Measurements from ENCODE around the gene ARL5A.

- TF ChIP-seq, protein P1, sequence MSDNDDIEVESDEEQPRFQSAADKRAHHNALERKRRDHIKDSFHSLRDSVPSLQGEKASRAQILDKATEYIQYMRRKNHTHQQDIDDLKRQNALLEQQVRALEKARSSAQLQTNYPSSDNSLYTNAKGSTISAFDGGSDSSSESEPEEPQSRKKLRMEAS (IDR thresholded peaks at IDR 0.05): no peak
- no peak for TF ChIP-seq TAF1 (IDR thresholded peaks at IDR 0.05; ENCODE audit: low read depth)
These were observed 26.9 kb upstream of the ARL5A start for GRCh38 chr2:151855111-151855510.
